Measurements from ENCODE around the gene SCCPDH. TPM values are rescaled to one million over a fixed set of nuclear protein-coding genes. Genes with fewer than 3 reads are reported as not detected.

SCCPDH gene
- polyA plus RNA-seq, 1 of the 3 experiments (the other 2 are of a cell fraction): 32.2 TPM

- Histone ChIP-seq H2AFZ (ENCODE audit: low read depth) (no peak overlapping the region), H3K4me1 (ENCODE audit: control insufficient read depth in 1 of 2, insufficient read depth in 2 of 2, low read depth in 1 of 2, low read length in 1 of 2) (no peaks in the 10 kb centered on the region), H3K9me2 (no peaks in the 10 kb centered on the region), H3K4me3 (ENCODE audit: low read depth in 2 of 2, low read length in 1 of 2) (no peak overlapping the region), H3K79me2 (ENCODE audit: insufficient read depth) (peaks cover 28% of the 10 kb centered on the region), H4K20me1 (ENCODE audit: insufficient read depth) (no peaks in the 10 kb centered on the region), H3K27ac (ENCODE audit: low read depth in 2 of 2, low read length in 1 of 2) (no peak overlapping the region), H3K27me3 (ENCODE audit: insufficient read depth) (no peaks in the 10 kb centered on the region), H3K9me3 (no peaks in the 10 kb centered on the region), H3K4me2 (no peak overlapping the region), H3F3A (replicated peaks; ENCODE audit: insufficient read depth) (no peaks in the 10 kb centered on the region), H3K36me3 (replicated peaks in 1 of 2; ENCODE audit: control insufficient read depth in 1 of 2, insufficient read depth in 2 of 2, low read length in 1 of 2) (peaks cover 45 to 56% of the 10 kb centered on the region in 2 experiments), H3K9ac (no peak overlapping the region)
- whole genome bisulfite sequencing (ENCODE audit: low lambda C conversion rate): 100% methylated on average over 2 of the region's 2 CpGs
- DNase-seq: no peak
- no peak for TF ChIP-seq MXI1 (IDR thresholded peaks at IDR 0.05; ENCODE audit: low read depth, low read length)
- TF ChIP-seq CTCF (IDR thresholded peaks at IDR 0.05): no peak
- no peak for TF ChIP-seq EP300 (IDR thresholded peaks at IDR 0.05; ENCODE audit: borderline replicate concordance in 1 of 2, low read depth in 1 of 2, low read length in 1 of 2)
- TF ChIP-seq TAF1 (IDR thresholded peaks at IDR 0.05; ENCODE audit: borderline replicate concordance, low read depth, low read length): no peak
- TF ChIP-seq USF2 (IDR thresholded peaks at IDR 0.05; ENCODE audit: borderline replicate concordance, low read depth, low read length): no peak
- no peak for TF ChIP-seq FOXJ3 (CRISPR knock-in tag; IDR thresholded peaks at IDR 0.05)
- no peak for TF ChIP-seq MEF2A (IDR thresholded peaks at IDR 0.05; ENCODE audit: borderline replicate concordance, low read depth)
- no peak for TF ChIP-seq EZH2phosphoT487 (IDR thresholded peaks at IDR 0.05; ENCODE audit: borderline replicate concordance, low read depth)
- TF ChIP-seq POLR2AphosphoS5 (IDR thresholded peaks at IDR 0.05; ENCODE audit: low read depth, low read length): no peak
- TF ChIP-seq GABPA (IDR thresholded peaks at IDR 0.05; ENCODE audit: low read depth): no peak
- TF ChIP-seq RXRA (IDR thresholded peaks at IDR 0.05; ENCODE audit: borderline replicate concordance, low read depth): no peak
- POLR2A ChIA-PET: no interaction called here
- CTCF ChIA-PET: interaction anchor here (1.5 kb wide), 1 partner anchor 46 kb away, joined by 4 read pairs; no protein-coding TSS in a partner anchor
Measured at GRCh38 chr1:246734866-246735265, 10.7 kb downstream of the SCCPDH start.

GRCh38 chr1:246735735-246736134 is 11.5 kb downstream of the SCCPDH start:
- H3K9me3 ChIP-seq: no peaks in the 10 kb centered on the region
- CTCF ChIA-PET: no interaction called here
- peaks cover 28% of the 10 kb centered on the region for H3K79me2 ChIP-seq (ENCODE audit: insufficient read depth)
- POLR2A ChIA-PET: no interaction called here
- no peak overlapping the region for H2AFZ ChIP-seq (ENCODE audit: low read depth)
- H3K27ac ChIP-seq (ENCODE audit: low read depth in 2 of 2, low read length in 1 of 2): no peak overlapping the region
- H3F3A ChIP-seq (replicated peaks; ENCODE audit: insufficient read depth): no peaks in the 10 kb centered on the region
- H3K9me2 ChIP-seq: no peaks in the 10 kb centered on the region
- no peaks in the 10 kb centered on the region for H3K4me1 ChIP-seq (ENCODE audit: control insufficient read depth in 1 of 2, insufficient read depth in 2 of 2, low read depth in 1 of 2, low read length in 1 of 2)
- peaks cover 47 to 56% of the 10 kb centered on the region in 2 experiments for H3K36me3 ChIP-seq (replicated peaks in 1 of 2; ENCODE audit: control insufficient read depth in 1 of 2, insufficient read depth in 2 of 2, low read length in 1 of 2)
- 95% methylated on average over 5 of the region's 5 CpGs for WGBS (ENCODE audit: low lambda C conversion rate)
- H3K9ac ChIP-seq: no peak overlapping the region
- no peaks in the 10 kb centered on the region for H3K27me3 ChIP-seq (ENCODE audit: insufficient read depth)
- H4K20me1 ChIP-seq (ENCODE audit: insufficient read depth): no peaks in the 10 kb centered on the region
- no peak overlapping the region for H3K4me2 ChIP-seq
- no peak for DNase-seq
- no peak overlapping the region for H3K4me3 ChIP-seq (ENCODE audit: low read depth in 2 of 2, low read length in 1 of 2)
- TF ChIP-seq FOXM1 (IDR thresholded peaks at IDR 0.05; ENCODE audit: low read depth) (no peak), NRF1 (IDR thresholded peaks at IDR 0.05; ENCODE audit: low read depth, low read length) (no peak), RFX5 (IDR thresholded peaks at IDR 0.05; ENCODE audit: low read length) (no peak), TAF1 (IDR thresholded peaks at IDR 0.05; ENCODE audit: borderline replicate concordance, low read depth, low read length) (no peak), MEF2A (IDR thresholded peaks at IDR 0.05; ENCODE audit: borderline replicate concordance, low read depth) (no peak), FOXJ3 (CRISPR knock-in tag; IDR thresholded peaks at IDR 0.05) (no peak), USF1 (IDR thresholded peaks at IDR 0.05; ENCODE audit: borderline replicate concordance, low read depth) (no peak), EP300 (IDR thresholded peaks at IDR 0.05; ENCODE audit: borderline replicate concordance in 1 of 2, low read depth in 1 of 2, low read length in 1 of 2) (no peak), REST (IDR thresholded peaks at IDR 0.05; ENCODE audit: low read depth, low read length) (no peak), ZBTB33 (IDR thresholded peaks at IDR 0.05; ENCODE audit: borderline replicate concordance, low read depth) (no peak), FOSL2 (IDR thresholded peaks at IDR 0.05; ENCODE audit: borderline replicate concordance, low read depth) (no peak)
